ENCODE measurements around the gene GPAT3. TPM values are rescaled to one million over a fixed set of nuclear protein-coding genes. Genes with fewer than 3 reads are reported as not detected.
A peak's percentile ranks its signal among the peaks of the same experiment; 100 is the strongest.

Gene GPAT3
- total RNA-seq, 1 donor from 2014 or later: 8.3 TPM

DNA sequence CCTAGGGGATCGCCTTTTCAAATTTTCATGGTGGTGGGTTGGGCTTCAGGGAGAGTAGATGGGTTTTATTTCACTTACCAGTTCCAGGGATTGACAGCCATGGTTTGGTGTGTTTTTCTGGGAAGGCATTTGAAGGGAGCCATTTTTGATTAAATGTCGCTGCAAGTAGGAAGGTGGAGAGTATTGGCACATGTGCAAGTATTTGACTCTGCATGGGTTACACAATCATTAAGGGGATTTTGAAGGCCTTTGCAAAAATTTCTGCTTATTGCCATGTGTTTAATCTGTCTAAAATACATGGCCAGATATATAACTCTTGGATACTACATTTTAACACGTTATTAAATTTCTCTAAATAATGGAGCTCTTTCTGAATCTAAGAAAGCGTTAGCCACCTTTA, 55.1 kb downstream of the GPAT3 start:
- Histone ChIP-seq H3K27me3 (no peaks in the 10 kb centered on the region), H3K4me1 (no peaks in the 10 kb centered on the region), H3K9me3 (no peaks in the 10 kb centered on the region), H3K4me3 (no peak overlapping the region), H3K27ac (no peak overlapping the region), H3K36me3 (no peaks in the 10 kb centered on the region)
- ATAC-seq: no peak
- TF ChIP-seq, protein P1, sequence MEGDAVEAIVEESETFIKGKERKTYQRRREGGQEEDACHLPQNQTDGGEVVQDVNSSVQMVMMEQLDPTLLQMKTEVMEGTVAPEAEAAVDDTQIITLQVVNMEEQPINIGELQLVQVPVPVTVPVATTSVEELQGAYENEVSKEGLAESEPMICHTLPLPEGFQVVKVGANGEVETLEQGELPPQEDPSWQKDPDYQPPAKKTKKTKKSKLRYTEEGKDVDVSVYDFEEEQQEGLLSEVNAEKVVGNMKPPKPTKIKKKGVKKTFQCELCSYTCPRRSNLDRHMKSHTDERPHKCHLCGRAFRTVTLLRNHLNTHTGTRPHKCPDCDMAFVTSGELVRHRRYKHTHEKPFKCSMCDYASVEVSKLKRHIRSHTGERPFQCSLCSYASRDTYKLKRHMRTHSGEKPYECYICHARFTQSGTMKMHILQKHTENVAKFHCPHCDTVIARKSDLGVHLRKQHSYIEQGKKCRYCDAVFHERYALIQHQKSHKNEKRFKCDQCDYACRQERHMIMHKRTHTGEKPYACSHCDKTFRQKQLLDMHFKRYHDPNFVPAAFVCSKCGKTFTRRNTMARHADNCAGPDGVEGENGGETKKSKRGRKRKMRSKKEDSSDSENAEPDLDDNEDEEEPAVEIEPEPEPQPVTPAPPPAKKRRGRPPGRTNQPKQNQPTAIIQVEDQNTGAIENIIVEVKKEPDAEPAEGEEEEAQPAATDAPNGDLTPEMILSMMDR (IDR thresholded peaks at IDR 0.05): no peak
- no peak for DNase-seq
- intact Hi-C loops (cut with DNase I): no loop called here

DNA sequence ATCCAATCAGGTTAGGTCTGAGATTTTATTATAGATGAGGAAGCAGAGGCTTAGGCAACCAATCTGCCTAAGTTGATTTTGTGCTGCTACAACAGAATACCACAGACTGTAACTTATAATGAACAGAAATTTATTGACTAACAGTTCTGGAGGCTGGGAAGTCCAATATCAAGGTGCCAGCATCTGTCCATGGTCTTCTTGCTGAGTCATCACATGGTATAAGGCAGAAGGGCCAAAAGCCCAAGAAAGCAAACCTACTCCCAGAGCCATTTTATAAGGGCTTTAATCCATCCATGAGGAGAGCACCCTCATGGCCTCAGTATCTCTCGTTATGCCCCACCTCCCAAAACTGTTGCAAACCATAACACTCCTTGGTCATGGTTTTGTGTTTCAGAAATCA, 55.8 kb downstream of the GPAT3 start:
- Histone ChIP-seq H3K27me3 (no peaks in the 10 kb centered on the region), H3K36me3 (no peaks in the 10 kb centered on the region), H3K9me3 (no peaks in the 10 kb centered on the region), H3K27ac (no peak overlapping the region), H3K4me3 (no peak overlapping the region), H3K4me1 (no peaks in the 10 kb centered on the region)
- TF ChIP-seq, protein P1 (IDR thresholded peaks at IDR 0.05): no peak
- ATAC-seq: no peak
- no peak for DNase-seq
- intact Hi-C loops (cut with DNase I): no loop called here

DNA sequence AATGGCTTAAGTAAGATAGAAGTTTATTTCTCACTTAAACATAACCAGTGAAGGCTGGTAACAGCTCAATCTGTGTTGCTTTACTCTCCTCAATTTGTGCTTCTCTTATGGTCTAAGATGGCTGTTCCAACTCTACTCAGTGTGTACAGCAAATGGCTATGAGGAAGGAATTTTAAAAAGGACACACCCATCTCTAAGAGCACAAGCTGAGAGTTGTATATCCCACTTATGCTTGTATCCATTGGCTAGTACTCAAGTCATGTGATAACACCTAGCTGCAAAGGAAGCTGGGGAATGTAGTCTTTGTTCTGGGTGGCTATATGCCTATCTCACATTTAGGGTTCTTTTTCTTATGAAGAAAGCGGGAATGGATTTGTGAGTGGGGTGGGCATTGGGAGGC, 63.3 kb downstream of the GPAT3 start:
- H3K36me3 ChIP-seq: peaks cover 9% of the 10 kb centered on the region
- ATAC-seq (peak; percentile 82), DNase-seq (no peak)
- H3K9me3 ChIP-seq: no peaks in the 10 kb centered on the region
- intact Hi-C loops (cut with DNase I): no loop called here
- H3K4me3 ChIP-seq: no peak overlapping the region
- H3K4me1 ChIP-seq: no peaks in the 10 kb centered on the region
- H3K27ac ChIP-seq: no peak overlapping the region
- no peaks in the 10 kb centered on the region for H3K27me3 ChIP-seq
- TF ChIP-seq, protein P1 (IDR thresholded peaks at IDR 0.05): no peak

DNA sequence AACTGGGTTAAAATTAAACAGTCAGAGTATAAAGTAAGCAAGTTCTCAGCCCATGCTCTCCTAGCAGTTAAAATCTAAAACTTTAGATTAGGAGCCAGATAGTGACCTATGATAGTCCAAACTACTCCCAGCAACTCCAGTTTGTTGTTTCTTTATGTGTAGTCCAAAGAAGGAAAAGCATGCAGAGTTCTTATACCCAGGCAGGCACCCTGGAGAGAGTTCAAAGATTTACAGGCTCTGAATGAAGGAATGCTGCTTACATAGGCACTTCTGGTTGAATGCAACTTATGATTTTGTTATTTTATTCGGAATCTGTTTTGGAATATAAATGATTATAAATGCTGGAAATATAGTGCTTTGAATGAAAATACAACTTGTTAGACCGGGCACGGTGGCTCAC, 67.2 kb downstream of the GPAT3 start:
- ATAC-seq (no peak), DNase-seq (no peak)
- Histone ChIP-seq H3K9me3 (no peaks in the 10 kb centered on the region), H3K4me3 (no peak overlapping the region), H3K27me3 (no peaks in the 10 kb centered on the region), H3K27ac (no peak overlapping the region), H3K36me3 (peaks cover 4% of the 10 kb centered on the region), H3K4me1 (no peaks in the 10 kb centered on the region)
- TF ChIP-seq, protein P1 (IDR thresholded peaks at IDR 0.05): no peak
- intact Hi-C loops (cut with DNase I): no loop called here

DNA sequence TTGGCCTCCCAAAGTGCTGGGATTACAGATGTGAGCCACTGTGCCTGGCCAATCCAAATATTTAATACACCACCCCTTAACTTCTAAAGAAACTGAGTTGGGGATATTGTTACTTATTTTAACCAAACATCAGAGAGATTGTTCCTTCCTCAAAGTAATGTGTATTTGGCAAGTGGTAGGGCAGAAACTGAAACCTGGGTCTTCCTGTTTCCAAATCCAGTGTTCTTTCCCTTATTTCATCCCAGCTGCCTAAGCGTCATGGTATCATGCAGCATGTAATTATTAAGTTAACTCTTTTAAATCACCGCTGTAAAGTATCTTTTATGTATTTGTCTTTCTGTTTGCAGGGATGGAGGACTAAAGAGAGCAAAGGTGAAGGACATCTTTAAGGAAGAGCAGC, 68.4 kb downstream of the GPAT3 start:
- no peaks in the 10 kb centered on the region for H3K9me3 ChIP-seq
- H3K36me3 ChIP-seq: no peaks in the 10 kb centered on the region
- H3K27me3 ChIP-seq: no peaks in the 10 kb centered on the region
- no peaks in the 10 kb centered on the region for H3K4me1 ChIP-seq
- no peak overlapping the region for H3K27ac ChIP-seq
- TF ChIP-seq, protein P1 (IDR thresholded peaks at IDR 0.05): no peak
- ATAC-seq: peak; percentile 54
- no peak overlapping the region for H3K4me3 ChIP-seq
- intact Hi-C loops (cut with DNase I): no loop called here
- no peak for DNase-seq

DNA sequence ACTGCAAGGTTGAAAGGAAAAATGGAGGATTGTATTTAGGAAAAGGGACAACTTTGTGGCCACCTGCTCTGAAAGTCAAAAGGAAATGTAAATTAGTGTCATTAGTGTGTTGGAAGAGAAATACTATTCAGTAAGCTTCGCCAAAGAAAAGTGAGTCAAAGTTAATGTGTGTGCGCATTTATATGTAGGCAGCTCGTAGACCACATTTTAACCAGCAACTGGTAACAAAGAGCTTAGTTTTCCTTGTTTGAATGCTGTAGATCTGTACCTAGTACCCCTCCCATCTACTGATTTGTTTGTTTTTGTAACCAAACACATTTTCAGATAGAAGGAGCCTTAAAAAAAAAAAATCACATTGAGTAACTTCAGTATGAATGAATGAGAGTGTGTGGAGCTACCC, 69.3 kb downstream of the GPAT3 start:
- DNase-seq: no peak
- no peaks in the 10 kb centered on the region for H3K36me3 ChIP-seq
- no peaks in the 10 kb centered on the region for H3K27me3 ChIP-seq
- TF ChIP-seq, protein P1 (IDR thresholded peaks at IDR 0.05): no peak
- H3K9me3 ChIP-seq: no peaks in the 10 kb centered on the region
- H3K4me1 ChIP-seq: no peaks in the 10 kb centered on the region
- intact Hi-C loops (cut with DNase I): no loop called here
- H3K4me3 ChIP-seq: no peak overlapping the region
- no peak for ATAC-seq
- H3K27ac ChIP-seq: no peak overlapping the region
